Kidney epithelial cell (primary cell): Measurements from ENCODE around the gene CA10. TPM values are rescaled to one million over a fixed set of nuclear protein-coding genes. Genes with fewer than 3 reads are reported as not detected.

Experiments
- DNase-seq: peaks from one replicate; pipeline ENCODE4 v3.0.0-alpha.2; 2010; ENCODE audit warnings: low read depth
- H3K27me3 ChIP-seq: 2 replicates; pipeline ENCODE4 v1.6.0; 2011; ENCODE audit warnings: low read length; ENCODE audit not compliant: control insufficient read depth, insufficient read depth
- H3K36me3 ChIP-seq: 2 replicates; pipeline ENCODE4 v1.5.1; 2011; ENCODE audit warnings: low read length; ENCODE audit not compliant: control insufficient read depth, insufficient read depth
- H3K4me3 ChIP-seq: 2 replicates; pipeline ENCODE4 v1.5.1; 2011; ENCODE audit warnings: low read depth, mild to moderate bottlenecking, control low read depth, low read length
- CTCF ChIP-seq: IDR thresholded peaks from 2 replicates; pipeline ENCODE4 v1.5.1; 2011; ENCODE audit warnings: mild to moderate bottlenecking, moderate library complexity, low read length, control low read depth, inconsistent platforms; ENCODE audit not compliant: insufficient read depth, poor library complexity, severe bottlenecking
- total RNA-seq: library from RNA; depleted of rRNA; stranded (reverse); fragments of >200 nt; gene quantifications from 2 replicates; pipeline ENCODE4 v1.2.3, GENCODE V29; 2015

CA10 gene
- total RNA-seq, 1 donor from 2014 or later, result 0.13 TPM

GRCh38 chr17:52128721-52129120 lies 29.8 kb downstream of the CA10 start:
- TF ChIP-seq CTCF, result no peak
- no peak for DNase-seq
- no peaks in the 10 kb centered on the region for H3K36me3 ChIP-seq
- no peak overlapping the region for H3K4me3 ChIP-seq
- no peaks in the 10 kb centered on the region for H3K27me3 ChIP-seq

- H3K4me3 ChIP-seq, result no peak overlapping the region
- TF ChIP-seq CTCF, result no peak
- DNase-seq, result no peak
- H3K36me3 ChIP-seq, result no peaks in the 10 kb centered on the region
- H3K27me3 ChIP-seq, result no peaks in the 10 kb centered on the region
Observed at GRCh38 chr17:52124993-52125392, 33.5 kb downstream of the CA10 start.

- DNase-seq, result no peak
- TF ChIP-seq CTCF, result no peak
- H3K27me3 ChIP-seq, result no peaks in the 10 kb centered on the region
- no peak overlapping the region for H3K4me3 ChIP-seq
- no peaks in the 10 kb centered on the region for H3K36me3 ChIP-seq
Observed at GRCh38 chr17:52124561-52124960, 34.0 kb downstream of the CA10 start.

GRCh38 chr17:52120465-52120864 lies 38.0 kb downstream of the CA10 start:
- no peak for TF ChIP-seq CTCF
- H3K36me3 ChIP-seq, result no peaks in the 10 kb centered on the region
- H3K27me3 ChIP-seq, result no peaks in the 10 kb centered on the region
- H3K4me3 ChIP-seq, result no peak overlapping the region
- DNase-seq, result no peak

- no peaks in the 10 kb centered on the region for H3K36me3 ChIP-seq
Observed at GRCh38 chr17:52110923-52111581, 47.5 kb downstream of the CA10 start.

More at GRCh38 chr17:52110923-52111581, 47.5 kb downstream of the CA10 start:
- no peaks in the 10 kb centered on the region for H3K27me3 ChIP-seq
- H3K4me3 ChIP-seq, result no peak overlapping the region
- no peak for DNase-seq
- TF ChIP-seq CTCF, result no peak
